ENCODE measurements around the gene CELF5.

GRCh38 chr19:3330047-3330446, 105.6 kb downstream of the CELF5 start:
- TF ChIP-seq CTCF (IDR thresholded peaks at IDR 0.05; ENCODE audit: low read length) (no peak), EZH2 (IDR thresholded peaks at IDR 0.05; ENCODE audit: borderline replicate concordance, low read length) (no peak)
